Astrocyte of the spinal cord (primary cell): ENCODE data around the gene NLRP6.
"Not testable (repeated sequence)": the region's sequence is repeated elsewhere in the genome, so short reads cannot be mapped to it uniquely, and the experiment has no call there.

Experiments used
- DNase-seq: peaks from one replicate; pipeline ENCODE4 v3.0.0; 2011; ENCODE audit warnings: low read depth, low spot score
- H3K4me3 ChIP-seq: 2 replicates; pipeline ENCODE4 v1.5.1; 2011; ENCODE audit warnings: low read depth, mild to moderate bottlenecking, low read length, moderate library complexity
- CTCF ChIP-seq: IDR thresholded peaks from 2 replicates; pipeline ENCODE4 v1.5.1; 2012; ENCODE audit warnings: low read depth, mild to moderate bottlenecking, low read length, inconsistent platforms
- in situ Hi-C: cut with HindIII; loops from 2 replicates; pipeline ENCODE4 v1.10.0; 2017; ENCODE audit warnings: low sequenced_read_pairs

NLRP6 gene

GRCh38 chr11:328012-328411, 49.8 kb downstream of the NLRP6 start:
- no peak overlapping the region for H3K4me3 ChIP-seq
- DNase-seq = no peak
- in situ Hi-C loops = no loop called here
- no peak for TF ChIP-seq CTCF

GRCh38 chr11:328516-329100, 50.4 kb downstream of the NLRP6 start:
- in situ Hi-C loops = not testable (repeated sequence)

GRCh38 chr11:329886-330253, 51.7 kb downstream of the NLRP6 start:
- DNase-seq = no peak
- no peak for TF ChIP-seq CTCF
- no peak overlapping the region for H3K4me3 ChIP-seq
- in situ Hi-C loops = no loop called here

More at GRCh38 chr11:328516-329100, 50.4 kb downstream of the NLRP6 start:
- H3K4me3 ChIP-seq, DNase-seq: not testable (repeated sequence)

- DNase-seq = no peak
- no peak for TF ChIP-seq CTCF
- H3K4me3 ChIP-seq = no peak overlapping the region
- in situ Hi-C loops = no loop called here
These were observed 52.1 kb downstream of the NLRP6 start for GRCh38 chr11:330307-330693.

- DNase-seq = no peak
- TF ChIP-seq CTCF = no peak
- H3K4me3 ChIP-seq = no peak overlapping the region
- in situ Hi-C loops = no loop called here
These were observed 52.6 kb downstream of the NLRP6 start for GRCh38 chr11:330694-331357.

GRCh38 chr11:331358-332060, 53.3 kb downstream of the NLRP6 start:
- no peak overlapping the region for H3K4me3 ChIP-seq
- TF ChIP-seq CTCF = no peak
- no peak for DNase-seq
- in situ Hi-C loops = no loop called here
